HEK293 (cell line): ENCODE data around the gene AP1G2.

Experiments
- CTCF ChIA-PET: fragments of 350-600 bp; formaldehyde crosslinking; extraction: SDS; loops from one replicate; lab custom pipeline; 2021; ENCODE audit warnings: antibody characterized with exemption; lab: Yijun Ruan, JAX
- POLR2A ChIA-PET: fragments of 300-600 bp; formaldehyde crosslinking; extraction: SDS; loops from one replicate; lab custom pipeline; 2020; ENCODE audit warnings: antibody characterized with exemption, inconsistent platforms; lab: Yijun Ruan, JAX
- H3K27ac ChIP-seq: fragments of 200-500 bp; sonication (Bioruptor generic); 2 replicates; pipeline ENCODE4 v1.5.1; 2014; ENCODE audit warnings: low read depth, low read length, control low read depth, inconsistent platforms; ENCODE audit errors: extremely low read depth
- H3K36me3 ChIP-seq, 2 experiments: fragments of 200-500 bp in 1 of 2; sonication (Bioruptor generic) in 1 of 2; 1 replicate in 1 of 2; 2 replicates in 1 of 2; pipeline ENCODE4 v1.5.1; 2014 to 2017; ENCODE audit warnings: inconsistent platforms in 2 of 2, low read length in 2 of 2; ENCODE audit not compliant: control insufficient read depth in 2 of 2, insufficient read depth in 1 of 2
- H3K4me1 ChIP-seq: fragments of 200-500 bp; sonication (Bioruptor generic); 2 replicates; pipeline ENCODE4 v1.5.1; 2014; ENCODE audit warnings: mild to moderate bottlenecking, low read length, inconsistent platforms; ENCODE audit not compliant: control insufficient read depth, insufficient read depth
- H3K4me3 ChIP-seq: 2 replicates; pipeline ENCODE4 v1.5.1; 2011; ENCODE audit warnings: low read depth, mild to moderate bottlenecking, control low read depth, low read length, moderate library complexity
- H3K9me3 ChIP-seq: fragments of 200-500 bp; sonication (Bioruptor generic); 2 replicates; pipeline ENCODE4 v1.5.1; 2014; ENCODE audit warnings: low read depth, low read length, inconsistent platforms; ENCODE audit not compliant: control insufficient read depth, insufficient read depth
- GLIS2 ChIP-seq: fragments of 450-650 bp; formaldehyde crosslinking; IDR thresholded peaks from 2 replicates; pipeline ENCODE4 v1.5.1; 2016; ENCODE audit warnings: missing biosample characterization, missing genetic modification characterization
- PRDM10 ChIP-seq: fragments of 450-650 bp; formaldehyde crosslinking; IDR thresholded peaks from 2 replicates; pipeline ENCODE4 v1.5.1; 2016; ENCODE audit warnings: missing biosample characterization, missing genetic modification characterization
- SCRT1 ChIP-seq: fragments of 450-650 bp; formaldehyde crosslinking; IDR thresholded peaks from 2 replicates; pipeline ENCODE4 v1.5.1; 2016; ENCODE audit warnings: missing biosample characterization, missing genetic modification characterization, borderline replicate concordance
- SP2 ChIP-seq: fragments of 450-650 bp; formaldehyde crosslinking; IDR thresholded peaks from 2 replicates; pipeline ENCODE4 v1.5.1; 2016; ENCODE audit warnings: missing biosample characterization, missing genetic modification characterization
- SP7 ChIP-seq: fragments of 450-650 bp; formaldehyde crosslinking; IDR thresholded peaks from 2 replicates; pipeline ENCODE4 v1.5.1; 2016; ENCODE audit warnings: missing biosample characterization, missing genetic modification characterization
- WT1 ChIP-seq: fragments of 450-650 bp; formaldehyde crosslinking; IDR thresholded peaks from 2 replicates; pipeline ENCODE4 v1.5.1; 2016; ENCODE audit warnings: missing biosample characterization, missing genetic modification characterization
- ZBTB1 ChIP-seq: fragments of 450-650 bp; formaldehyde crosslinking; IDR thresholded peaks from 2 replicates; pipeline ENCODE4 v1.5.1; 2016; ENCODE audit warnings: missing biosample characterization, missing genetic modification characterization
- ZBTB20 ChIP-seq: fragments of 450-650 bp; formaldehyde crosslinking; IDR thresholded peaks from 2 replicates; pipeline ENCODE4 v1.5.1; 2016; ENCODE audit warnings: missing biosample characterization, missing genetic modification characterization
- ZBTB21 ChIP-seq: fragments of 450-650 bp; formaldehyde crosslinking; IDR thresholded peaks from 2 replicates; pipeline ENCODE4 v1.5.1; 2017; ENCODE audit warnings: missing biosample characterization, missing genetic modification characterization
- ZBTB6 ChIP-seq: fragments of 450-650 bp; formaldehyde crosslinking; IDR thresholded peaks from 2 replicates; pipeline ENCODE4 v1.5.1; 2017; ENCODE audit warnings: missing biosample characterization, missing genetic modification characterization
- ZEB2 ChIP-seq: fragments of 450-650 bp; formaldehyde crosslinking; IDR thresholded peaks from 2 replicates; pipeline ENCODE4 v1.5.1; 2016; ENCODE audit warnings: missing biosample characterization, missing genetic modification characterization
- ZNF202 ChIP-seq: fragments of 450-650 bp; formaldehyde crosslinking; IDR thresholded peaks from 2 replicates; pipeline ENCODE4 v1.5.1; 2016; ENCODE audit warnings: missing biosample characterization, missing genetic modification characterization, borderline replicate concordance
- ZNF223 ChIP-seq: fragments of 450-650 bp; formaldehyde crosslinking; IDR thresholded peaks from 2 replicates; pipeline ENCODE4 v1.5.1; 2016; ENCODE audit warnings: missing biosample characterization, missing genetic modification characterization
- ZNF24 ChIP-seq: fragments of 450-650 bp; formaldehyde crosslinking; IDR thresholded peaks from 2 replicates; pipeline ENCODE4 v1.5.1; 2016; ENCODE audit warnings: missing biosample characterization, missing genetic modification characterization
- ZNF266 ChIP-seq: fragments of 450-650 bp; formaldehyde crosslinking; IDR thresholded peaks from 2 replicates; pipeline ENCODE4 v1.5.1; 2016; ENCODE audit warnings: missing biosample characterization, missing genetic modification characterization, low read depth
- ZNF488 ChIP-seq: fragments of 450-650 bp; formaldehyde crosslinking; IDR thresholded peaks from 2 replicates; pipeline ENCODE4 v1.5.1; 2016; ENCODE audit warnings: missing biosample characterization, missing genetic modification characterization
- ZNF510 ChIP-seq: fragments of 450-650 bp; formaldehyde crosslinking; IDR thresholded peaks from 2 replicates; pipeline ENCODE4 v1.5.1; 2018; ENCODE audit warnings: mild to moderate bottlenecking, missing genetic modification characterization, missing biosample characterization; ENCODE audit not compliant: insufficient replicate concordance
- ZNF623 ChIP-seq: fragments of 450-650 bp; formaldehyde crosslinking; IDR thresholded peaks from 2 replicates; pipeline ENCODE4 v1.5.1; 2016; ENCODE audit warnings: missing biosample characterization, missing genetic modification characterization
- ZNF629 ChIP-seq: fragments of 450-650 bp; formaldehyde crosslinking; IDR thresholded peaks from 2 replicates; pipeline ENCODE4 v1.5.1; 2017; ENCODE audit warnings: missing biosample characterization, missing genetic modification characterization
- ZNF654 ChIP-seq: fragments of 450-650 bp; formaldehyde crosslinking; IDR thresholded peaks from 2 replicates; pipeline ENCODE4 v1.5.1; 2016; ENCODE audit warnings: low read depth, missing biosample characterization, missing genetic modification characterization
- ZNF701 ChIP-seq: fragments of 450-650 bp; formaldehyde crosslinking; IDR thresholded peaks from 2 replicates; pipeline ENCODE4 v1.5.1; 2016; ENCODE audit warnings: missing biosample characterization, missing genetic modification characterization
- ZNF747 ChIP-seq: fragments of 450-650 bp; formaldehyde crosslinking; IDR thresholded peaks from 2 replicates; pipeline ENCODE4 v1.5.1; 2016; ENCODE audit warnings: missing biosample characterization, missing genetic modification characterization
- ZNF777 ChIP-seq: fragments of 450-650 bp; formaldehyde crosslinking; IDR thresholded peaks from 2 replicates; pipeline ENCODE4 v1.5.1; 2017; ENCODE audit warnings: missing biosample characterization, missing genetic modification characterization, borderline replicate concordance
- ZSCAN16 ChIP-seq: fragments of 450-650 bp; formaldehyde crosslinking; IDR thresholded peaks from 2 replicates; pipeline ENCODE4 v1.5.1; 2016; ENCODE audit warnings: missing biosample characterization, missing genetic modification characterization

Gene AP1G2

GRCh38 chr14:23550812-23551265 is 16.8 kb downstream of the AP1G2 start (continued):
- no peak for TF ChIP-seq ZNF488 (tag by site-specific recombination)
- TF ChIP-seq GLIS2, result no peak; the same call in 1 of the 2 replicates
- 0 out of 2 replicates have a peak, but pooled peaks have one; percentile 3 for TF ChIP-seq ZBTB1 (tag by site-specific recombination)
- no peak for TF ChIP-seq WT1 (tag by site-specific recombination)
- TF ChIP-seq SCRT1 (tag by site-specific recombination), result no peak

- no peaks in the 10 kb centered on the region for H3K36me3 ChIP-seq
- H3K4me1 ChIP-seq, result peaks cover 9% of the 10 kb centered on the region
- no peak for TF ChIP-seq SP7 (tag by site-specific recombination)
- TF ChIP-seq ZNF266 (tag by site-specific recombination), result no peak
- 0 out of 2 replicates have a peak, but pooled peaks have one; percentile 33 for TF ChIP-seq ZBTB6 (tag by site-specific recombination)
- no peak for TF ChIP-seq ZEB2
- 0 out of 2 replicates have a peak, but pooled peaks have one; percentile 6 for TF ChIP-seq ZBTB1 (tag by site-specific recombination)
- TF ChIP-seq ZNF747 (tag by site-specific recombination), result no peak
- TF ChIP-seq ZNF623 (tag by site-specific recombination), result no peak
- no peak for TF ChIP-seq ZSCAN16 (tag by site-specific recombination)
- no peak for TF ChIP-seq ZNF654 (tag by site-specific recombination)
- TF ChIP-seq ZNF202 (tag by site-specific recombination), result no peak
- TF ChIP-seq ZNF510, result no peak
- TF ChIP-seq, all 188 proteins: peak for 2
- Histone ChIP-seq H3K27ac (peak overlapping the region; percentile 74; the same call in 1 of the 2 replicates), H3K4me3 (peak overlapping the region; percentile 69), H3K9me3 (no peaks in the 10 kb centered on the region)
- CTCF ChIA-PET, result interaction anchor here (0.7 to 1.3 kb wide), 3 partner anchors 11 to 73 kb away, joined by 3 to 7 read pairs (median 3); no protein-coding TSS in a partner anchor
- POLR2A ChIA-PET, result interaction anchor here (0.6 kb wide), 1 partner anchor 71 kb away, joined by 3 read pairs; no protein-coding TSS in a partner anchor
Observed at GRCh38 chr14:23550131-23550811, 17.3 kb downstream of the AP1G2 start.

GRCh38 chr14:23548351-23549318 is 19.0 kb downstream of the AP1G2 start:
- CTCF ChIA-PET, result interaction anchor here (0.7 to 1.7 kb wide), 8 partner anchors 10 to 476 kb away, joined by 3 to 10 read pairs (median 3); no protein-coding TSS in a partner anchor
- no peak overlapping the region for H3K4me3 ChIP-seq
- POLR2A ChIA-PET, result interaction anchor here (1.2 kb wide), 1 partner anchor 11 kb away, joined by 3 read pairs; no protein-coding TSS in a partner anchor
- H3K9me3 ChIP-seq, result no peaks in the 10 kb centered on the region
- H3K4me1 ChIP-seq, result peaks cover 16% of the 10 kb centered on the region
- H3K27ac ChIP-seq, result no peak overlapping the region
- H3K36me3 ChIP-seq, result no peaks in the 10 kb centered on the region
- TF ChIP-seq ZNF223 (tag by site-specific recombination) (no peak), ZNF701 (tag by site-specific recombination) (no peak), SP2 (tag by site-specific recombination) (peak; percentile 13; the same call in 1 of the 2 replicates), PRDM10 (tag by site-specific recombination) (peak; percentile 86), ZNF629 (tag by site-specific recombination) (peak; percentile 96), ZNF777 (no peak), ZNF24 (tag by site-specific recombination) (no peak), ZBTB20 (peak; percentile 12; the same call in 1 of the 2 replicates), ZBTB21 (peak; percentile 94)
